ENCODE results near the gene SOX5. TPM values are rescaled to one million over a fixed set of nuclear protein-coding genes. Genes with fewer than 3 reads are reported as not detected.
A peak's percentile ranks its signal among the peaks of the same experiment; 100 is the strongest.

SOX5 gene
- total RNA-seq, 1 donor from 2014 or later: 107 TPM

GRCh38 chr12:23704992-23705943 is 244.2 kb downstream of the SOX5 start:
- DNase-seq (ENCODE audit: low spot score in 2 of 2): no peak

DNA sequence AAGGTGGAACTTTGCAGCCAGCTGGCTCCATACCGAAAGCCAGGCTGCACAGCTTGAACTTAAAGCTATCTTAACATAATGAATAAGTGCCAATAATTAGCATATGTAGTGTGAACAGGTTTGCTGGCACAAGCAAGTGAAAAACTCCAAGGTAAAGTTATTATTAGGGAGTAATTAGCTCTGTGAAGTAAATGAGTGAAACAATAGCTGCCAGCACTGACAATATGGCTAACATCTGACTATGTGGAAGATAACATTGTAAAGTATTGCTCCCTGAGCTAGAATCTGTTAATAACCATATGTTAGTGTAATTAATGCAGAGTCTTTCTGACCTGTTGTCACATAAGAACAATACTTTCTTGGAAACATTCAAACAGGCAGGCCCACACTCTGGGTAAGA is 246.4 kb downstream of the SOX5 start:
- no peak for FAIRE-seq
- DNase-seq (ENCODE audit: low spot score in 2 of 2): no peak

More at GRCh38 chr12:23704992-23705943, 244.2 kb downstream of the SOX5 start:
- no peak for FAIRE-seq

DNA sequence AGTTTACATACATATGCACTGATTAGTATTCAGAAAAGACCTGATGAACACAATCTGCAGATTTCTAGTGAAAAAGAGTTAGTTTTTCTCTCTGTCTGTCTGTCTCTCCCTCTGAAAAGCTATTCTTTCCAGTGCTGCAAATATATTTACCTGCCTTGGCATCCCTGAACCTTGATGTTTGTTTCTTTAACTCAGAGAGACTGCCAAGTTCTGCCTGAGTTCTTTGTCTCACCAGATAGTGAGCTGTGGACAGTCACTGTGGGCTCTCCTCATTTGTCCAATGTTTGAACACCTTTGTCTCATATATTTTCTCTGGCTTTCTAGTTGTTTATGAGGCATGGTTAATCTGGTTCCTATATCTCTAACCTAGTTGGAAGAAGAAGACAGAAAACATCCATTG is 250.4 kb downstream of the SOX5 start:
- DNase-seq (ENCODE audit: low spot score in 2 of 2) (no peak), FAIRE-seq (no peak)

GRCh38 chr12:23694920-23695319 is 254.6 kb downstream of the SOX5 start:
- FAIRE-seq: no peak
- DNase-seq (ENCODE audit: low spot score in 2 of 2): no peak

GRCh38 chr12:23694307-23694706 is 255.2 kb downstream of the SOX5 start:
- FAIRE-seq: no peak
- no peak for DNase-seq (ENCODE audit: low spot score in 2 of 2)

GRCh38 chr12:23687947-23688346 is 261.5 kb downstream of the SOX5 start:
- FAIRE-seq: no peak
- DNase-seq (ENCODE audit: low spot score in 2 of 2): no peak

DNA sequence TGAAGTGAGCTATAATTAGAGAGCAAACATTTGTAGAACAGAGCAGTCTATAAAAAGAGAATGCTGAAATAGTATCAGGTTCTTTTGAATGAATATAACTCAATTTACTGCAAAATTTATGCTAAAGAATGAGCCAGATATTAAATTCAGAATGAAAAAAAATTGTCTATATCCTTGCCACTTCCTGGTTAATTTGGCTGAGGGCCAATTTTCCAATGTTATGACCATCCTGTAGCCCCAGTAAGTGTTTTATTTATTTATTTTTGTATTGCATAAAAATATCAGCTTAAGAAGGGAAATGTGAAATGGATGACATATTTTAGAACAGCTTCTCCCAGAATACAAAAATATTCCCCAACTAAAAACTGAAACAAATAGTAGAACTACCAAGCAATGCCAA is 263.4 kb downstream of the SOX5 start:
- FAIRE-seq (no peak), DNase-seq (ENCODE audit: low spot score in 2 of 2) (no peak)

DNA sequence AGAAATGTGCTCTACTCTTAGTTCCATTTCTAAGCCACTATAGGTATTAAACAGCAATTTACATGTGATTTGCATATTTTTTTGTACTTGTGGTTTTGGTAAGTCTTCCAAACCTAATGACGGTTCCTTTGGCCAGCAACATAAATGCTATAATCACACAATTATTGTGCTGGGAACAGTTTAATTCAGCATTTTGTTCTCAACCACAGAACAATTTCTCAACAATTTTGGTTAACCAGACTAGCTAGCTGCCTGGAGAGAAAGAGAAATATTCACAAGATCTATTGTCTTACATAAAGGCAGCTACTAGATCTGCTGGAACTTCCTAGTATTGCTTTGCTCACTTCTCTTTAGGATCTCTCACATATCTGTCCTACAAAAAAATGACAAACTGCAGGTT is 265.3 kb downstream of the SOX5 start:
- DNase-seq (ENCODE audit: low spot score in 2 of 2): no peak
- no peak for FAIRE-seq

- peak; percentile 50 for FAIRE-seq
Measured at GRCh38 chr12:23681237-23681636, 268.2 kb downstream of the SOX5 start.

DNA sequence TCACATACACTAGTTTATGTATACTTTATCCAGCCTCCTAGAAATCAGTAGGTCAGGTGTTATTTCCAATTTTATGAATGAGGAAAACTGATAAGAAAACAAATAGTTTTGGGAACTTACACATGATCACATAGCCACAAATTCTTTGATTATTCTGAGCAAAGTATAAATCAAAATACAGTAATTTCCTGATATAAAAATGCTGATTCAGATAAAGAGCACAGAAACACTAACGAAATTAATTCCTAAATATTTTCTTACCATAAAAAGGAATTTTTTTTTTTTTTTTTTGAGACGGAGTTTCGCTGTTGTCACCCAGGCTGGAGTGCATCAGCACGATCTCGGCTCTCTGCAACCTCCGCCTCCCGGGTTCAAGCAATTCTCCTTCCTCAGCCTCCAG is 275.4 kb downstream of the SOX5 start:
- FAIRE-seq: no peak
- no peak for DNase-seq (ENCODE audit: low spot score in 2 of 2)

More at GRCh38 chr12:23681237-23681636, 268.2 kb downstream of the SOX5 start:
- DNase-seq (ENCODE audit: low spot score in 2 of 2): no peak

- DNase-seq (ENCODE audit: low spot score in 2 of 2): no peak
- FAIRE-seq: no peak
Measured at GRCh38 chr12:23671881-23672280, 277.6 kb downstream of the SOX5 start.

DNA sequence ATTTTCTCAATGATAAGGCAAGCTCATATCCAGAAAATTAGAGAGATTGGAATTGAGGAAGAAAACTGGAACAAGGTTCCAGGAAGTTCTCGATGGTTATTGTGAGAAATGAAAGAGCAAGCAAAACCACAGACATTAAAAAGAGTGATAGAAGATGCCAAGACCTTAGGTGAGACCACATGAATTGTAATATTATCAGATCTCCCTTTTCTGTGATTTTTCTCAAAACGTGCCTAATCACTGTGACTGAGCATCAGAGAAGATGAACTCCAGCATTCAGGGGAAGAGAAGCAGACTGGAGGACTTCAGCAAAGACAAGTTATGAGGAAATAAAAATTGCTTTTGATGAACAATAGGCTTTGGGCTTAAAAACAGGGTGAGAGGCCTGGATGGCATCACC is 278.8 kb downstream of the SOX5 start:
- DNase-seq (ENCODE audit: low spot score in 2 of 2): no peak
- FAIRE-seq: no peak

GRCh38 chr12:23669691-23670090 is 279.8 kb downstream of the SOX5 start:
- DNase-seq (ENCODE audit: low spot score in 2 of 2) (no peak), FAIRE-seq (no peak)

- FAIRE-seq: no peak
- DNase-seq (ENCODE audit: low spot score in 2 of 2): no peak
Measured at GRCh38 chr12:23666866-23667265, 282.6 kb downstream of the SOX5 start.

DNA sequence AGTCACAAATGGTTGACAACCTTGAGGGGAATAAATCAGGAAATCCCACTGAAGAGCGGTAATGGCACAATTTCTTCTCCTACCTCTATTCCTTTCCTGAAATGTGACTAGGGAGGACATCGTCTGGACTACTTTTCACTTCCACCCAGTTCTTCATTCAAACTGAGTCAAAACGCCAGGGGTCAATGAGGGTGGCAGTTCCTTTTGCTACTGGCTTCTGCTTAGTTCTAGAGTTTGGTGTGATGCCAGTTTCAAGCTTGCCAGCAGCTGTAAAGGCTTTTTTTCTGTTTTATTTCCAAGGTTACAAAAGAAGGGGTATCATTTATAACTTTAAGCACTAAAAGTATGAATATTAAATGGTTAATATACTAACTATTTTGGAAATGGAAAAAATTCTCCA is 286.5 kb downstream of the SOX5 start:
- no peak for DNase-seq (ENCODE audit: low spot score in 2 of 2)
- FAIRE-seq: no peak

DNA sequence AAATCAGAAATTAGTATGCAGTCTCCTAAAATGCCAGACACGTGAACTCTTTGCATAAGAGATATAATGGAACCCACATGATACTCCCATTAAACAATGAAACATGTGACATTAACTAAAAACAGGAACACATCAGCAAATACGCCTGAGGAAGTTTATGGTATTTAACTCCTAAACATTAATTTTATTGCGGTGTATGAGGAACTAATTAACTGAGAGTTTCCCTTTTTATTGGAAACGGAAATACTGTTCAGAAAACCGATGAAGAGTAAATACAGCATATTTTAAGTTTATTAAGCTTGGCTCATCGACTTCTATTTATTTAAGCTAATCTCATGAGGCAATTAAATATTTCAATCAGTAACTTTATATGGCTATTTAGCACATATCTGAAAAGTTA is 290.3 kb downstream of the SOX5 start:
- no peak for DNase-seq (ENCODE audit: low spot score in 2 of 2)
- no peak for FAIRE-seq

GRCh38 chr12:23657598-23657997 is 291.9 kb downstream of the SOX5 start:
- FAIRE-seq (no peak), DNase-seq (ENCODE audit: low spot score in 2 of 2) (no peak)

DNA sequence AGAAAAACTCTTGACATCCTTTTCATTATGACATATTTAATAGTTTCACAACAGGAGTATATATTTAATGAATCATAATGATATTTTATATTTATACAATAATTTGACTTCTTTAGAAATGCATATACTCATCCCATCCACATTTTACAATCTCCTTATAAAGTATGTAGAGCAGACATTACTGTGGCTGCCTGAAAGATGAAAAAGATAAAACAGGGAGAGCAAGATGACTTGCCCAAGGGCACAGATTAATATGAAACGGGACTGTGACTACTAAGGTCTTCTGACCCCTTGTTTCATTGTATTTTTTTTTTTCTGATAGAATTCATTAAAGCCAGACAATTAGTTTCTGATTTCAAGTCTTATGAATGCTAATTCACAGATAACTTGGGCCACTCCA is 293.6 kb downstream of the SOX5 start:
- DNase-seq (ENCODE audit: low spot score in 2 of 2): no peak
- peak; percentile 58 for FAIRE-seq

- no peak for FAIRE-seq
Measured at GRCh38 chr12:23655112-23655511, 294.4 kb downstream of the SOX5 start.

DNA sequence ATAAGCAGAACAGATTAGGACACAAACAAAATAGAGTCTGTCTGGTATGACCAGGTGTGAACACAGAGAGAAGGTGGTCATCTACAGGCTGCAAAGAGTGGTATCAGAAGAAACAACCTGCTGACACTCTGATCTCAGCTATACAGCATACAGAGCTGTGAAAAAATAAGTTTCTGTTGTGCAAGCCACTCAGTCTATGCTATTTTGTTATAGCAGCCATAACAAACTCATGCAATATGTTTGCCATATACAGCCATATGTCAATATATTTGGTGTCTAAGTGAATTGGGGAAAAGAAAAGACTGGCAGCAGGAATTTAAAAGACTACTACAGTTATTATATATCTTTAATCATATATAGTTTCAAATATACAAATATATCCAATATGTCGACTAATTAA is 300.9 kb downstream of the SOX5 start:
- DNase-seq (ENCODE audit: low spot score in 2 of 2): no peak

More at GRCh38 chr12:23655112-23655511, 294.4 kb downstream of the SOX5 start:
- DNase-seq (ENCODE audit: low spot score in 2 of 2): no peak

DNA sequence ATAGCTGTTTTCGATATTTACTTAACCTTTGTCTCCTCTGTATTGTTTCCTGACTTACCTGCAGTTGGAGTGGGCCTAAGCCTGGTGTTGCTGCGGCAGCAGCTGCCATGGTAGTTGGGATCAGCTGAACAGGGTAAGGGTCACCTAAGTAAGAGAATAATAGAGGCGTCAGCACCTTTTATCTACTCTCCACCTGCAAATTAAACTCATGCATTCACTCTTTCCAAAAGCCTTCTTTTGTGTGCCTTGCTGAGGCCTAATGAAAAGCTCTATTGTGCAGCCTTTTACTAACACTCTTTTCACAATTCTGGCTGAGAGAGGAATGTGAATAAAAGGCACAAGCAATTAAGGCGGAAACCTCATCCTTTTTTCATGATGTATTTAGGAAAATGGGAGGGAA is 308.7 kb downstream of the SOX5 start:
- no peak for DNase-seq (ENCODE audit: low spot score in 2 of 2)
- no peak for FAIRE-seq

More for the DNA sequence above, 300.9 kb downstream of the SOX5 start:
- no peak for FAIRE-seq

GRCh38 chr12:23634344-23634743 is 315.1 kb downstream of the SOX5 start:
- FAIRE-seq (no peak), DNase-seq (ENCODE audit: low spot score in 2 of 2) (no peak)
